IPS-18c (cell line): ENCODE measurements around the gene TTLL9.
A peak's percentile ranks its signal among the peaks of the same experiment; 100 is the strongest.
"Not testable (repeated sequence)": the region's sequence is repeated elsewhere in the genome, so short reads cannot be mapped to it uniquely, and the experiment has no call there.

ENCODE experiments used
- H3K4me3 ChIP-seq: 2 replicates; pipeline ENCODE4 v1.7.0; 2013; ENCODE audit warnings: low read depth, mild to moderate bottlenecking, low read length, moderate library complexity; ENCODE audit not compliant: insufficient read depth
- H3K9me3 ChIP-seq: one replicate; pipeline ENCODE4 v1.6.1; 2013; ENCODE audit warnings: mild to moderate bottlenecking, low read length, moderate library complexity; ENCODE audit not compliant: control insufficient read depth, insufficient read depth

The TTLL9 gene, protein sequence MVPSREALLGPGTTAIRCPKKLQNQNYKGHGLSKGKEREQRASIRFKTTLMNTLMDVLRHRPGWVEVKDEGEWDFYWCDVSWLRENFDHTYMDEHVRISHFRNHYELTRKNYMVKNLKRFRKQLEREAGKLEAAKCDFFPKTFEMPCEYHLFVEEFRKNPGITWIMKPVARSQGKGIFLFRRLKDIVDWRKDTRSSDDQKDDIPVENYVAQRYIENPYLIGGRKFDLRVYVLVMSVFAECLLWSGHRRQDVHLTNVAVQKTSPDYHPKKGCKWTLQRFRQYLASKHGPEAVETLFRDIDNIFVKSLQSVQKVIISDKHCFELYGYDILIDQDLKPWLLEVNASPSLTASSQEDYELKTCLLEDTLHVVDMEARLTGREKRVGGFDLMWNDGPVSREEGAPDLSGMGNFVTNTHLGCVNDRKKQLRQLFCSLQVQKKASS

DNA sequence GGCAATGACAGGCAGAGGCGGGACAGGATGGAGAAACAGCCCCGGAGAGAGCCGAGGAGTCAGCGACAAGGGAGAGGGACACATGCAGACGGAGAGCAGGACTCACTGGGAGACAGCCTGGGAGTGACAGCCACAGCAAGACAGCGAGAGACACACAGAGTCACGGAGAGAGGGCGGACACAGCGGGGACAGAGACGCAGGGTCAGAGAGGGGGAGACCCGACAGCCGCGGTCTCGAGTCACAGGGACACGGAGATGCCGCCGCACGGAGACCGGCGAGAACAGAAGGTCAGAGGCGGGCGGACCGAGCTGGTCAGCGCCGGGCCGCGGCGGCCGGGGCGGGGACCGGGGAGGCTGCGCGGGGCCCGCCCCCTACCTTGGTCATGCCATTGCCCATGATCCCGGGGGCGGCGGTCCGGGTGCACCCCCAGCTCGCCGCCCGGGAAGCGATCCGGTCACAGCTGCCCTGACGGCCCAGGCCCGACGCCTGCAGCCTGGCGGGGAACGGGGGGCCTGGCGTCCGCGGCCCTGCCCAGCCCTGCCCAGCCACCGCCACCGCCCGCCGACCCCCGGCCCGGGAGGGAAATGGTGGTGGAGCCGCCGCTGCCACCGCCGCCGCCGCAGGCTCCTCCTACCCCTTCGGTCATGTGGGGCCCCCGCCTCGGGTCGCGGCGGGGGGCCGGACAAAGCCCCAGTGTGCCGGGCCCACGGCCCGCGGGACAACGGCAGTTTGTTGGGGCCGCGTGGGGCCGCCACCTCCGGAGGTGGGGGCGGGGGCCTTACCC is at the start of gene TTLL9, which contains the start of gene DUSP15:
Gene TTLL9, plus strand, starts transcription at position 693 of the 784 bp plus-strand sequence. CDS start 493 bp downstream, outside the sequence.
Gene DUSP15, minus strand, starts transcription at position 586 of the 784 bp plus-strand sequence. Its CDS starts 190 bp downstream, at position 396.
- peak within 1 kb of the TSS; percentile 60 for H3K4me3 ChIP-seq

DNA sequence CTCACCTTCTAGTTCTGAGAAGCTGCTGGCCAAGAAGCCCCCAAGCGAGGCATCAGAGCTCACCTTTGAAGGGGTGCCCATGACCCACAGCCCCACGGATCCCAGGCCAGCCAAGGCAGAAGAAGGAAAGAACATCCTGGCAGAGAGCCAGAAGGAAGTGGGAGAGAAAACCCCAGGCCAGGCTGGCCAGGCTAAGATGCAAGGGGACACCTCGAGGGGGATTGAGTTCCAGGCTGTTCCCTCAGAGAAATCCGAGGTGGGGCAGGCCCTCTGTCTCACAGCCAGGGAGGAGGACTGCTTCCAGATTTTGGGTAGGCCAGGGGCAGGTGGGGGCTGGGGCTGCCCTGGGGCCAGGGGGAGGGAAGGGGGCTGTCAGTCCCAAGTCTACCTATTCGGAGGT is 49.0 kb upstream of the TTLL9 start:
- no peak overlapping the region for H3K4me3 ChIP-seq
- H3K9me3 ChIP-seq = no peaks in the 10 kb centered on the region

More for the DNA sequence above, at the start of gene TTLL9, which contains the start of gene DUSP15:
- no peaks in the 10 kb centered on the region for H3K9me3 ChIP-seq

DNA sequence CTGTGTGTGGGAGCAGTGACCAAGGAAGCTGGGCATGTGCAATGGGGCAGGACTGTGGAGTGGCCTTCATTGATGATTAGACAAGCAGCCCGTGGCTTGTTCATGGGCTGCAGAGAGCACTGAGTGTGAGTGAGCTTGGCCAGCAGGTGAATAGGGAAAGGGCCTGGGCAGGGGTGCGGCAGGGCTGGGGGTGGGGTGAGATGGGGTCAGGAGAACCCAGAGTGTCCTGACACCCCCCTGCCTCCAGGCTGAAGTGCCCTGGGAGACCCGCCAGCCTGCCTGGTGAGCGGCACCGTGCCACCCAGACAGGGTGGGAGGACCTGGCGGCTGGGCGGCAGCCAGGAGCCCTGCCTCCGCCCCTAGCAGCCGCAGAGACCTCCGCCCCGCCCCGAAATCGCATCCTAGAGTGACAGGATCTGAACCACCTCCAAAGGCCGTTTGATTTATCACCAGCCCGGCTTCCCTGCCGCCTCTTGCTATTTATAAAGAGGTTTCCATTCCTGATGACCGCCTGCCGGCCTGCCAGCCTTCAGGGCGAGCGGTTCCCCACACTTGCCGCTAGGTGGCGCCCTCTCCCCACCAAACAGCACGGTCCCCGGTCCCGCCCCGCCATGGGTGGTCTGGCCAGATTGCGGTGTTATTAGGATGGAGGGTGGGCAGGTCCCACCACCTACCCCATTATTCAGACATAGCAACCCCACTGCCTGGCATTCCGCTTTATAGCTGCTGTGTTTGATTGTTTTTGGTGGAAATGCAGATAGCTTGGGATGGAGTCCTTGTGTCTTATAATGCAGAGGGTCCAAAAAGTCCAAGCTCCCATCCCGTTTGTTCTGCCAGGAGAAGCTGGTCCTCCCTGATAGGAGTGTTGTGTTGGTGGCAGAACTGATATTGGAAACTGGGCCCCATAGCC is 47.8 kb upstream of the TTLL9 start:
- no peak overlapping the region for H3K4me3 ChIP-seq

DNA sequence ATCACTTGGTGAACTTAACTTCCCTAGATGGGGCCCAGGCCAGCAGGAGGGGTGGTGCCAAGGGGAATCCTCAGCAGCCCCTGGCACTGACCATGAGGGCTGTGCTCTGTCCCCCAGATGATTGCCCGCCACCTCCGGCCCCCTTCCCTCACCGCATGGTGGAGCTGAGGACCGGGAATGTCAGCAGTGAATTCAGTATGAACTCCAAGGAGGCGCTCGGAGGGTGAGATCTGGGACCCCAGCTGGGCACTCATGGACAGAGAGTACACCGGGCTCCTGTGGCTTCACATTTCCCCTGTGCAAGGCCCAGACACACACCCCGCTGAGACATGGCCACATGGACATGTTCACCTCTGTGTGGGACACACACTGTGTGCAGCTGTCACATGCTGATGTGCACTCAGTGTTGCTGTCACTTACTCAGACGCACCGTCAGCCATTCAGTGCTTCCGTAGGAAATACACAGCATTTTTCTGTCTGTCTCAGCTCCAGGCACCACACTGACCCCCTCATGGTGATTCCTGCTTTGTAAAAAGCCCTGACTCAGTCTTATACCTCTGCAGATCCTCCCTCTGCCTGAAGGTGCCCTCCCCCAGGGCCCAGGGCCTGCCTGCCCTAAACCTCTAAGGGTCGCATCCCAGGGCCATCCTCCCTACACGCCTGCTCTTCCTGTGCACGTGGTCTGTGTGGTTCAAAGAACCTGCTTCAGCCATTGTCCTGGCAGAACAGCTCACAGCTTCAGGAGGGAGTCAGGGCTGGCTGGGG is 46.9 kb upstream of the TTLL9 start:
- no peak overlapping the region for H3K4me3 ChIP-seq
- no peaks in the 10 kb centered on the region for H3K9me3 ChIP-seq

More for the DNA sequence above, 47.8 kb upstream of the TTLL9 start:
- H3K9me3 ChIP-seq = no peaks in the 10 kb centered on the region

DNA sequence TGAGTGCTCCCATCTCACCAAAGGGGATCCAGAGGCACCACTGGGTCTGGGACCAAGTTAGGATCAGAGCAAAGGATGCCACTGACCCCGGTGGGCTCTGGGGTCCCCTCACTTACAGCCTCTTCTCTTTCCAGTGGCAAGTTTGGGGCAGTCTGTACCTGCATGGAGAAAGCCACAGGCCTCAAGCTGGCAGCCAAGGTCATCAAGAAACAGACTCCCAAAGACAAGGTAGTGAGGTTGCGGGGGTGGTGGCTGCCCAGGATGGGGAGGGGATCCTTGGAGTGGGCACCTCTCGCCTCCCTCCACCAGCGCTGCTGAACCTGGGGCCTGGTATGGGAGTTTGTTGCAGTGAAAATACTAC is 46.3 kb upstream of the TTLL9 start:
- Histone ChIP-seq H3K4me3 (no peak overlapping the region), H3K9me3 (no peaks in the 10 kb centered on the region)

DNA sequence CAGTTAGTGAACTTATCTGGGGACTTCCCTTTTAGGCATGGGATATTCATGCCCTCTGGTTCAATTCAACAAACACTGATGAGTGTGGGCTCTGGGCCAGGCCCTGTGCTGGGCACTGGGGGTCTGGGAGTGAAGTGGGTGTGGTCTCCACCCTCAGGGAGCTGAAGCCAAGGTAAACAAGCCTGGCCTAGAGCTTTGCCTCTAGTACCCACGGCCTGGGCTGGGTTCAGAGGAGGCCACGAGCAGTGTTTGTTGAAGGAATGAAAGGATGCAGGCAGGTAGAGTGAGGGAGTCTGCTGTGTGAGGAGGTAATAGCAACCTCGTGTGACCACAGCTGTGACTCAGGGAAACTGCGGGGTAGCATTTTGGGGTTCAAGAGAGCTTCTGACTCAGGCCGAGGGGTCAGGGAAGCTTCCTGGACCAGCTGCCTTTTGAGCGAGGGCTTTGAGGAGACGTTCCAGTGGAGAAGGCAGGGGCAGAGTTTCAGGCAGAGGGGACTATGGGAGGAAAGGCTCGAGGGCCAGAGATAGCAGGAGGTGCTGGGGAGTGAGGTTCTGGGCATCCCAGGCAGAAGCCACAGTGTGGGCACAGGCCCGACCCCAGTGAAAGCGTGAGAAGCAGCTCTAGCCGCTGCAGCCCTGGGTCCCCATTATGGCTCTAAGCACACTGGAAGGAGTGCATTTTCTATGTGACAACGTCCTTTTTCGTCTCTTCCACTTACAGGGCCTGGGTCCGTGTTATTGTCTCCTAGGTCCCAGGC is 45.7 kb upstream of the TTLL9 start:
- no peaks in the 10 kb centered on the region for H3K9me3 ChIP-seq
- H3K4me3 ChIP-seq = no peak overlapping the region

DNA sequence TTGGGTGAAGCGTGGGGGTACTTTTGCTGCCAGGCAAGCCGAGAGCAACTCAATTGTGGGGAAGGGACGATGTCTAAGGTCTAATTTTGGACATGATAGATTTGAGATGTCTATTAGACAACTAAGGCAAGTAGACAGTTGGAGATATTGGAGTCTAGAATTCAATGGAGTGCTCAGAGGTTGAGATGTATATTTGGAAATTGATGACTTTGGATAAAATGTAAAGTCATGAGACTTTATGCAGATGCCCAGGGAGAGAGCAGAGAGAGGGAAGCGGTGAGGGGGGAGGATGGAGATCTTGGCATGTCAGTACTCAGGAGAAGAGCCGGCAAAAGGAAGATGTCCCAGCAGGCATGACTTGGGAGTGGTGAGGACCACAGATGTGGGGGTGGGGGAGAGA is 44.4 kb upstream of the TTLL9 start:
- Histone ChIP-seq H3K4me3 (no peak overlapping the region), H3K9me3 (no peaks in the 10 kb centered on the region)

DNA sequence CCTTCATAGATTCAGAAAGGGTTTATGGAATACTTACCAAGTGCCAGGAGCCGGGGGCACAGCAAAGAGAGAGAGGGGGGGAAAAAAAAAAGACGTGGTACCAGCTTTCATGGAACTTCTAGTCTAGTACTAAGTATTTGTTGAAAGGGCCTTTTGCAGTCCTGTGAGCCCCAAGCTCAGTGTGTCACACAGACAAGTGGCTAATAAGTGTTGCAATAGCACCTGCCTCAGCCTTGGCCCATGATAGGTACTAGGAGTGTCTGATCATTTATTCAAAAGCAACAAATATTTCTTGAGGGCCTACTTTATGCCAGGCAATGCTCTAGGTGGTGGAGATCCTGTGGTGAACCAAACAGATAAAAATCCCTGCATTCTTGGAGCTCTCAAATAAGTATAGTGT is 43.4 kb upstream of the TTLL9 start:
- Histone ChIP-seq H3K9me3 (no peaks in the 10 kb centered on the region), H3K4me3 (no peak overlapping the region)

DNA sequence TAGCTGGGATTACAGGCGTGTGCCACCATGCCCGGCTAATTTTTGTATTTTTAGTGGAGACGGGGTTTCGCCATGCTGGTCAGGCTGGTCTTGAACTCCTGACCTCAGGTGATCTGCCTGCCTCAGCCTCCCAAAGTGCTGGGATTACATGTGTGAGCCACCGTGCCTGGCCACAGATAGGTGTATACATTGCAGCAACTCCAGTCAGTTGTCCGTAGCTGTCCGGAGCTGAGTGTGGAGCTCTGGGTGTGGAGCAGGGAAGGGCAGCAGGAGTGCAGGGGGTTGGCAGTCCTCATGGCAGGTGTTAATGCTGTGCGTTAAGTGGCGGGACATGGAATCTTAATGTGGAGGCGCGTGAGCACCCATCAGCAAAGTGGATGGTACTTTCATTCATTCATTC is 42.4 kb upstream of the TTLL9 start:
- not testable (repeated sequence) for H3K9me3 ChIP-seq

DNA sequence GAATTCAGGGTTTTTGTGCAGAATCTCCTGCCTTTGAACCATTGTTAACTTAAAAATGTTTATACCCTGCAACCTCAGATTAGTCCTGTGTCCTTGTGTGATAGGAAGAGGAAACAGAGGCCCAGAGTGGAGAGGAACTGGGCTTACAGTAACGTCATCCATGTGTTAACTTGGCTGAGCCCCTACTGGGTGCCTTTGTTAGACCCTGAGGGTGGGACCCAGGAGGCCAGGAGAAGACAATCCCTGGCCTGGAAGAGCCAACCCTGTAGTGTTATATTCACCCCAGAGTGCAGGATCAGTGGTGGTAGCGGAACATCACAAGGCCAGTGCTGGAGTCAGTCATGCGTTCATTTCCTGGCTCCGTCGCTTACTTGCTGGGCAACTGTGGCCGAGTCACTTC is 40.7 kb upstream of the TTLL9 start:
- H3K9me3 ChIP-seq = no peaks in the 10 kb centered on the region
- H3K4me3 ChIP-seq = no peak overlapping the region

More for the DNA sequence above, 42.4 kb upstream of the TTLL9 start:
- not testable (repeated sequence) for H3K4me3 ChIP-seq

DNA sequence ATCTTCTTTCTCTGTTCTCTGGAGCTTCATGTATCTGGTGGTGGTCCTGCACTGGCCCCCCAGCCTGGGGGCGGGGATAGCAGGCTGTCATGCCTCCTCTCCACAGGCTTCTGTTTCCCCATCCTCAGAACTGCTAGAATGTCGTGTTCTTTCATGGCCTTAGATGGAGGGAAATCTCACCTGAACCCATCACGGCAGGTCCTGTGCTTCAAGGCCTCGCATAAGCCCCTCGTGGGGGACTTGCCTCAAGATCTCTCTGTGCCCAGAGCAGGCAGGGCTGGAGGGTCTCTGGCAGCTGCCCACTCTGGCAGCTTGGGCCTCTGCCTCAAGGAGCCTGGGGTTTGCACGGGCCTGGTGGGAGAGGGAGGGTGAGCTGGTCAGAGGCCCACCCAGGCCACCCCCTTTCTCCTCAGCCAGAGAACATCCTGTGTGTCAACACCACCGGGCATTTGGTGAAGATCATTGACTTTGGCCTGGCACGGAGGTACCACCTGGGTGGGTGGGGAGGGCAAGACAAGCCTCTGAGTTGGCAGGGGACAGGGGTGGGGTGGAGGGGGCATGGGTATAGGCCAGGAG is 39.9 kb upstream of the TTLL9 start:
- Histone ChIP-seq H3K9me3 (no peaks in the 10 kb centered on the region), H3K4me3 (no peak overlapping the region)

DNA sequence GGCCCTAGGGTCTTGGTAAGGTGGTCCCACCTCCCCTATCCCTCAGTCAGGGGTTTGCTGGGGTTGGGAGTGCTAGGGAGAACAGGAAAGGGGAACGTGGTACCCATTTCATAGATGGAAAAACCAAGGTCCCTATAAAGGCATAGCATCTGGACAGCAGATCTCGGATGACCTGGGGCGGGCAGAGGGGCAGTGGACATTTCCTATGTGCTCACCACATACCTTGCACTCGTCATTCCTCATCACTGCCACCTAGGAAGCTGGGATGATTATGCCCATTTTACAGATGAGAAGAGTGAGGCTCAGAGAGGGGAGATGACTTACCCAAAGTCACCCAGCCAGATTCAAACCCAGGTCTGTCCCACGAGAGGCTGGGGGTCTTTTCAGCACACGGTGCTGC is 39.2 kb upstream of the TTLL9 start:
- H3K4me3 ChIP-seq = no peak overlapping the region
- peaks cover 2% of the 10 kb centered on the region for H3K9me3 ChIP-seq

DNA sequence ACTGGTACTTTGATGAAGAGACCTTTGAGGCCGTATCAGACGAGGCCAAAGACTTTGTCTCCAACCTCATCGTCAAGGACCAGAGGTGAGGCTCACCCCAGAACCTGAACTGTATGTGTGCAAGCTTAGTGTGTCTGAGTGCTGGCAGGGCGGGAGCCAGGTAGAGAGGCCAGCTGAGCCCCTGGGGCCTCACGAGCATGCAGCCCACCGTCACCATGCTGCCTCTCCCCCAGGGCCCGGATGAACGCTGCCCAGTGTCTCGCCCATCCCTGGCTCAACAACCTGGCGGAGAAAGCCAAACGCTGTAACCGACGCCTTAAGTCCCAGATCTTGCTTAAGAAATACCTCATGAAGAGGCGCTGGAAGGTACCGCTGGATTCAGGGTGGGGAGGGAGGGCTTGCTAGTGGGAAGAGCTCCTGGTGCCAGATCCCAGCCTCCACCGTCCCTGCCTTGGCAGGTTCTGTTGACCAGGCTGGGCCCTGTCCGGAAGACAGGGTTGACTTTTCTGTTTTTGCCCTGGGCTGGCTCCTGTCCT is 38.6 kb upstream of the TTLL9 start:
- Histone ChIP-seq H3K4me3 (no peak overlapping the region), H3K9me3 (peaks cover 2% of the 10 kb centered on the region)

DNA sequence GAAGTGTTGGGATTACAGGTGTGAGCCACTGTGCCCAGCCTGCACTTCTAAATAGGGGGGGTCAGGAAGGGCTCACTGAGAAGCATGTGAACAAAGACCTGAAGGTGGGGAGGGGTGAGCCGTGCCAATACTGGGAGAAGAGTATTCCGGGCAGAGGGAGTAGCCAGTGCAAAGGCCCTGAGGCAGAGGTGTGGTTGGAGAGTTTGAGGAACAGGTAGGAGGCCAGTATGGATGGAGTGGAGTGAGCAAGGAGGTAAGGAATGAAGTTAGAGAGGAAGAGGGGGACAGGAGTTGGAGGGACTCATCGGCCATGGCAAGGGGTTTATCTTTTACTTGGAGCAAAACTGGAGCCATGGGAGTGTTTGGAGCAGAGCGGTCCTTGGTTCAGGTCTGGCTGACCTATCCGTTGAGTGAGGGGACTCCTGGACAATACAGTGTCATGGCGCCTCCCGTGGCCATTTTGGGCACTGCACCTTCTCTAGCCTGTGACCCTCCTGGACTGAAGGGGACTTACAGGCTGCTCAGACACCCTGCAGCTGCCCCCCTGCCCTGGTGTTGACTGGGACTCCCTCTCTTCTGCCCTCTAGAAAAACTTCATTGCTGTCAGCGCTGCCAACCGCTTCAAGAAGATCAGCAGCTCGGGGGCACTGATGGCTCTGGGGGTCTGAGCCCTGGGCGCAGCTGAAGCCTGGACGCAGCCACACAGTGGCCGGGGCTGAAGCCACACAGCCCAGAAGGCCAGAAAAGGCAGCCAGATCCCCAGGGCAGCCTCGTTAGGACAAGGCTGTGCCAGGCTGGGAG is 37.1 kb upstream of the TTLL9 start:
- H3K4me3 ChIP-seq = no peak overlapping the region
- peaks cover 2% of the 10 kb centered on the region for H3K9me3 ChIP-seq
